AG10803 (cell line): Measurements from ENCODE around the gene SIRT3.

ENCODE experiments used
- DNase-seq: peaks from one replicate; pipeline ENCODE4 v3.0.0; 2010; ENCODE audit warnings: low read depth
- H3K4me3 ChIP-seq: 2 replicates; pipeline ENCODE4 v1.5.1; 2011; ENCODE audit warnings: mild to moderate bottlenecking, low read length, control low read depth
- CTCF ChIP-seq: conservative IDR thresholded peaks from 2 replicates; pipeline ENCODE4 v1.5.1; 2011; ENCODE audit warnings: mild to moderate bottlenecking, low read length, control low read depth, inconsistent platforms

The SIRT3 gene

GRCh38 chr11:282171-282570, 46.0 kb upstream of the SIRT3 start:
- no peak for DNase-seq
- H3K4me3 ChIP-seq: no peak overlapping the region
- no peak for TF ChIP-seq CTCF

- TF ChIP-seq CTCF: no peak
- DNase-seq: no peak
- no peak overlapping the region for H3K4me3 ChIP-seq
These were observed 45.5 kb upstream of the SIRT3 start for GRCh38 chr11:281486-282161.

GRCh38 chr11:280706-281485, 44.8 kb upstream of the SIRT3 start:
- no peak for TF ChIP-seq CTCF
- no peak overlapping the region for H3K4me3 ChIP-seq
- no peak for DNase-seq

- DNase-seq: peak; percentile 27
- no peak for TF ChIP-seq CTCF
- no peak overlapping the region for H3K4me3 ChIP-seq
These were observed 44.0 kb upstream of the SIRT3 start for GRCh38 chr11:279966-280705.

- DNase-seq: no peak
- no peak overlapping the region for H3K4me3 ChIP-seq
- no peak for TF ChIP-seq CTCF
These were observed 43.2 kb upstream of the SIRT3 start for GRCh38 chr11:279040-279965.

GRCh38 chr11:278001-278951, 42.1 kb upstream of the SIRT3 start, which contains the start of gene NLRP6:
NLRP6 (plus strand) TSS chr11:278407; CDS start chr11:278570, 163 bp downstream.
- no peak within 1 kb of the TSS for H3K4me3 ChIP-seq
- TF ChIP-seq CTCF: no peak
- DNase-seq: no peak
